HG03045 (cell line): ENCODE data around the gene GALNT17.

ENCODE experiments used
- ATAC-seq: cut with Tn5 transposase; IDR thresholded peaks from one replicate; pipeline ENCODE4 v1.9.1; 2021; ENCODE audit warnings: mild to moderate bottlenecking, moderate library complexity; ENCODE audit not compliant: unreplicated experiment

Gene GALNT17

GRCh38 chr7:71384094-71384493, 252.2 kb downstream of the GALNT17 start:
- ATAC-seq = no peak

GRCh38 chr7:71385330-71385729, 253.4 kb downstream of the GALNT17 start:
- no peak for ATAC-seq

- no peak for ATAC-seq
Measured at GRCh38 chr7:71386152-71386785, 254.3 kb downstream of the GALNT17 start.

GRCh38 chr7:71388181-71388580, 256.2 kb downstream of the GALNT17 start:
- ATAC-seq = no peak

- no peak for ATAC-seq
Measured at GRCh38 chr7:71389976-71390375, 258.0 kb downstream of the GALNT17 start.

GRCh38 chr7:71393661-71394060, 261.7 kb downstream of the GALNT17 start:
- no peak for ATAC-seq

GRCh38 chr7:71402684-71403083, 270.7 kb downstream of the GALNT17 start:
- ATAC-seq = no peak

GRCh38 chr7:71403202-71403946, 271.4 kb downstream of the GALNT17 start:
- no peak for ATAC-seq

GRCh38 chr7:71404726-71405345, 272.9 kb downstream of the GALNT17 start:
- ATAC-seq = no peak

- ATAC-seq = no peak
Measured at GRCh38 chr7:71408271-71408670, 276.3 kb downstream of the GALNT17 start.

GRCh38 chr7:71409550-71410157, 277.7 kb downstream of the GALNT17 start:
- ATAC-seq = no peak

GRCh38 chr7:71411475-71411874, 279.5 kb downstream of the GALNT17 start:
- no peak for ATAC-seq

GRCh38 chr7:71414490-71414889, 282.5 kb downstream of the GALNT17 start:
- ATAC-seq = no peak

- no peak for ATAC-seq
Measured at GRCh38 chr7:71419546-71420337, 287.8 kb downstream of the GALNT17 start.

- ATAC-seq = no peak
Measured at GRCh38 chr7:71422104-71422503, 290.2 kb downstream of the GALNT17 start.

- ATAC-seq = no peak
Measured at GRCh38 chr7:71424166-71425035, 292.5 kb downstream of the GALNT17 start.

- ATAC-seq = no peak
Measured at GRCh38 chr7:71429083-71429482, 297.1 kb downstream of the GALNT17 start.

GRCh38 chr7:71430246-71430645, 298.3 kb downstream of the GALNT17 start:
- no peak for ATAC-seq

GRCh38 chr7:71439321-71439720, 307.4 kb downstream of the GALNT17 start:
- no peak for ATAC-seq
